GM18499 (cell line): Measurements from ENCODE around the gene NECAB2.

Experiments used
- ATAC-seq: cut with Tn5 transposase; IDR thresholded peaks from one replicate; pipeline ENCODE4 v1.9.1; 2021; ENCODE audit warnings: moderate number of reproducible peaks; ENCODE audit not compliant: insufficient read depth, unreplicated experiment

NECAB2 gene

GRCh38 chr16:84009282-84009681 is 41.2 kb downstream of the NECAB2 start:
- ATAC-seq = no peak

- peak; percentile 74 for ATAC-seq
Measured at GRCh38 chr16:84013787-84014569, 45.9 kb downstream of the NECAB2 start.

GRCh38 chr16:84014570-84015327 is 46.7 kb downstream of the NECAB2 start:
- ATAC-seq = no peak

GRCh38 chr16:84015399-84015798 is 47.4 kb downstream of the NECAB2 start:
- no peak for ATAC-seq

GRCh38 chr16:84016477-84016876 is 48.4 kb downstream of the NECAB2 start:
- no peak for ATAC-seq

DNA sequence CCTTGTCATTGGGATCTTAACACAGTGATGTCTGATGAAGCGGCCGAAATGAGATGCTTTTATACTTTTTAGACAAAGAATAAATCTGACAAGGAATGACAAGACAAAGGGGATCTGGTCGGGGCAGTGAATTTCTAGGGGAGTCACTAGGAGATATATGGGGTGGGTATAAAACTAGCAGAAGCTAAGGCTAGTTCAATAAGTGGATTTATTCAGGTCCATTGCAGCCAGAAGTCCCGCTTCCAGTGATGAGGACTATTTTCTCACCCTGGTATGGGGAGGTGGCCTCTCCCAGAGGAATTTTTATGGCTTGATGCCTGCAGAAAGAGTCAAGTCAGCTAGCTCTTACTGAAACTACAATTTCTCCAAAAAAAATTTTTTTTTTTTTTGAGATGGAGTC is 50.7 kb downstream of the NECAB2 start:
- no peak for ATAC-seq

GRCh38 chr16:84020353-84020752 is 52.3 kb downstream of the NECAB2 start:
- no peak for ATAC-seq

DNA sequence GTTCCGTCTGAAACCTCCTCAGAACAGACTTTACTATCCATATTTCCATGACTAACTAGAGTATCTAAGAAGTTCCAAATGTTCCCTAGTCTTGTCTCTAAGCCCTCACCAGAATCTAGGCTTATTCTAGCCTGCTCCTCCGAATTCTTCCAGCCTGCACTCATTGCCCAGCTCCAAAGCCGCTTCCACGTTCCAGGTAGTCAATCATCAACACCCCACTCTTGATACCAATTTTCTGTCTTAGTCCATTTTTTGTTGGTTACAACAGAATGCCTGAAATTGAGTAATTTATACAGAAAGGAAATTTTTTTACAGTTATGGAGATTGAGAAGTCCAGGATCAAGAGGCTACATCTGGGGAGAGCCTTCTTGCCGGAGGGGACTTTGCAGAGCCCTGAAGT is 53.4 kb downstream of the NECAB2 start:
- no peak for ATAC-seq

DNA sequence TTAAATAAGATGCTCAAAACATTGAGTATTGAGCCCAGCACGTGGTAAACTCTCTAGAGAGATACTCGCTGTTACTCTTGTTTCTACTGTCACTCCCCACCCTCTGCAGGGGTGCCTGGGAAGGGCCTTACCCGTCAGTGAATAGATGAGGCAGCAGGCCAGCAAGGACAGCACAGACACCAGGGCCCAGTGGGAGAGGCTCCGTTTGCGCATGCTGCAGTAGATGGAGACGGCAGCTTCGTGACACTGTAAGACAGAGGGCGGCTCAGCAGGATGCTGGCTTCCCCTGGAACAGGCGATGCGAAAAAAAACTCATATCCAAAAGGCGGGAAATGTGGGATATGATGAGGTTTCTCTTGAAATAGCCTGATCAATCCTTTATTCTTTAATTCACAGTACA is 54.6 kb downstream of the NECAB2 start:
- no peak for ATAC-seq

DNA sequence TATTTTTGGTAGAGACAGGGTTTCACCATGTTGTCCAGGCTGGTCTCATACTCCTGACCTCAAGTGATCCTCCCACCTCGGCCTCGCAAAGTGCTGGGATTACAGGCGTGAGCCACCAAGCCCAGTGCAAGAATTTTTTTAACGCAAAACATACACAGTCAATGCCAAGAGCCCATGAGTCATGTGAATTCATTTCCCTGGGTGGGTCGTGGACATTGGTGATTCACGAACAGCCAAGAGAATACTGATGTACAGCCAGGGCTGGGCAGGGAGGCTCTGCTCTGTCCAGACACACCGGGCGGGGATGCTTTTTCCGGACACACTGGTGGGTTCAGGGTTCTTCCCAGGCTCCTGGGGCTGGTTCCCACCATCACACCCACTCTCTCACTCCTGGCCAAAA is 56.8 kb downstream of the NECAB2 start:
- no peak for ATAC-seq

- ATAC-seq = no peak
Measured at GRCh38 chr16:84026606-84027005, 58.6 kb downstream of the NECAB2 start.

DNA sequence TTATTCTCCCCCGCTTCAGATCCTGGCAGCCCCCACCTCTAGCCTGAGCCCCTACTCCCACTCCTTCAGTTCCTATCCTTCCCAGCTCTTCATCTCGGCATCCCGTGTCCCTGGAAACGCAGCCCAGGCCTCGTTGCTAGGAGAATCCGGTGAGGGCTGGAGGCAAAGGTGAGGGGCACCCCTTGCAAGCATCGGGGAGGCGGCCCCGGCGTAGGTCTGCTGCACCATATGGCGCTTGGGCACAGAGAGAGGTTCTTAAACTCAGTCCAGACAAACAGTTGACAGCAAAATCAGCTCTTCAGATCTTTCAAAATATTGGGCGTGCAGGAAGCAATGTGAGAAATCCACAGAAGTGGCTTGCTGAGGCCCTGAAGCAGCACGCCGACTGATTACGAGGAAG is 59.6 kb downstream of the NECAB2 start:
- no peak for ATAC-seq

- no peak for ATAC-seq
Measured at GRCh38 chr16:84029297-84030047, 61.4 kb downstream of the NECAB2 start.

GRCh38 chr16:84031556-84031955 is 63.5 kb downstream of the NECAB2 start:
- no peak for ATAC-seq

DNA sequence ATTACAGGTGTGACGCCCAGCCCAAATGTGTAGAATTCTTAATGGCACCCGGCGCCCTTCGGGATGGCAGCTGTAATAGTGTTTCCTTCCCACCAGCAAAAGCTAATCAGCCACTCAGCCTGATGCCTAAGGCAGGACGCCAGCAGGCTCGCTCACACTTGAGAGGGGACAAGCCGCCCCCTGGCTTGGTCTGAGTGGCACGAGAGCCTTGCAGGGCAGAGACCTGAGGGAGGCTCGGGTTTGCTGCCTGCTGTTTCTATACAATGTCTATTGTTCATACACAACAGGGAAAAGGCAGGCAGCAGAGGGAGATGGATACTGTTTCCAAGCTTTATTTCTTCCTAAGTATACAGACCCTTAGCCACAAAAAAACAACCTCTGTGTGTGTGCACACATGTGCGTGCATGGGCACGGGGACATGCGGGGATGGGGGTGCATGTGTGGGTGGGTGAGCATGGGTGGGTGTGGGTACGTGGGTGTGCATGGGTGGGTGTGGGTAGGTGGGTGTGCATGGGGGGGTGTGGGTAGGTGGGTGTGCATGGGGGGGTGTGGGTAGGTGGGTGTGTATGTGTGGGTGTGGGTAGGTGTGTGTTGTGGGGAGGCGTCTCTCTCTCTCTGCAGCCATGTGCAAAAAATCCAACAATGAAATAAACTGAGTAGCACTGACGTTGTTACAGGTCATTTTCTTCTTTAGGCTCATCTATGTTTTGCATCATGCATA is 64.6 kb downstream of the NECAB2 start:
- ATAC-seq = no peak

- no peak for ATAC-seq
Measured at GRCh38 chr16:84033251-84034195, 65.5 kb downstream of the NECAB2 start.

DNA sequence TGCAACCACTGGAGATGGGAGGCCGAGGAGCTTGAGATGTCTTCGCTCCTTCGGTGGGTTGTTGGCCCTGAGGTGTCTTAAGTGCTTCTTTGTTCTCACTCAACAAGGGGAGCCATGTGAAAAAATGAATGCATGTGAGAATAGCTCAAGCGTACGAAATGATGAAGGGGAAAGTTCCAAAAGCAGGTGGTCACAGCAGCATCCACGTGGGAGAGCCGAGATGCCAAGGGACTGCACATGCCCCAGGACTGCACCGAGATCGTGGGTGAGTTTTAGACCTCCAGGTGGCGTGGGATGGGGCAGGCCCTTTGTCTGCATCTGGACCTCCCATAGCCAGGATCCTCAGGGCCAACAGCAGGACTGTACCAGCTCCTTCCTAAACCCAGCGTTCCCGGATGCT is 66.5 kb downstream of the NECAB2 start:
- no peak for ATAC-seq

- no peak for ATAC-seq
Measured at GRCh38 chr16:84036131-84036530, 68.1 kb downstream of the NECAB2 start.

DNA sequence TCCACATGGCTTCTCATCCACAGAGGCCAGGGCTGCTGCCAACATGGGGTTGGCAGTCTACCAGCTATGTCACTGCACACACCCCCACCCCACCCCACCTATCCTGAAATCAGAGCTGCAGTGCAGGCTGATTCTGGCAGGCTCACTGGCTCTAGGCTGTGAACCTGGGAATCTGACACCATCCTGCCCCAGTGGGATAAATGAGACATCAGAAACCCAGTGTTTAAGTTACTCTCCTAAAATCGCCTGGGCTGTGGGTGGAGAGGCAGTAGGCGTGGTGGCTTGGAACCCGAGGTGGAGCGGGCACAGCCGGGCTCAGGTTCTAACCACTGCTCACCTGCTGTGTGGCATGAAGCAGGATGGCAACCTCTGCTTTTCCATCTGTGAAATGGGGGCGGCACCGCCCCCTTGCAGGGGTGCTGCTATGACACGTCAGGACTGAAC is 69.0 kb downstream of the NECAB2 start:
- no peak for ATAC-seq
